Nephron (organoid): ENCODE data around the gene C4orf46.

Source experiments
- H3K27ac Mint-ChIP-seq, 3 experiments: 2 replicates each; pipeline ENCODE4 v1.8.0; 2020; ENCODE audit warnings: mixed read lengths in 3 of 3, mild to moderate bottlenecking in 2 of 3, moderate library complexity in 1 of 3
- H3K27me3 Mint-ChIP-seq: 2 replicates; pipeline ENCODE4 v1.8.0; 2021; ENCODE audit warnings: low read depth, mild to moderate bottlenecking, moderate library complexity, mixed read lengths
- H3K36me3 Mint-ChIP-seq: 2 replicates; pipeline ENCODE4 v1.8.0; 2020; ENCODE audit warnings: low read depth, mixed read lengths
- H3K4me1 Mint-ChIP-seq: 2 replicates; pipeline ENCODE4 v1.8.0; 2020; ENCODE audit warnings: mixed read lengths
- H3K4me3 Mint-ChIP-seq, 3 experiments: 2 replicates each; pipeline ENCODE4 v1.8.0; 2020; ENCODE audit warnings: mild to moderate bottlenecking in 3 of 3, mixed read lengths in 3 of 3, moderate library complexity in 2 of 3
- H3K9me3 Mint-ChIP-seq: 2 replicates; pipeline ENCODE4 v1.8.0; 2020; ENCODE audit warnings: mixed read lengths
- CTCF ChIP-seq, 3 experiments: fragments of 200-600 bp; sonication (generic); IDR thresholded peaks; one replicate each; pipeline ENCODE4 v1.5.0; 2021; ENCODE audit warnings: antibody characterized with exemption in 3 of 3; ENCODE audit not compliant: unreplicated experiment in 3 of 3

Gene C4orf46

GRCh38 chr4:158688813-158689212 is 17.1 kb upstream of the C4orf46 start:
- H3K9me3 Mint-ChIP-seq = no peaks in the 10 kb centered on the region
- H3K36me3 Mint-ChIP-seq = peaks cover 18% of the 10 kb centered on the region
- no peak for TF ChIP-seq CTCF (IDR thresholded peaks at IDR 0.05; ENCODE audit: unreplicated experiment in 3 of 3)
- H3K4me3 Mint-ChIP-seq = no peak overlapping the region
- no peaks in the 10 kb centered on the region for H3K27me3 Mint-ChIP-seq
- no peaks in the 10 kb centered on the region for H3K4me1 Mint-ChIP-seq
- H3K27ac Mint-ChIP-seq = no peak overlapping the region

GRCh38 chr4:158682066-158682465 is 10.4 kb upstream of the C4orf46 start:
- Mint-ChIP-seq H3K9me3 (no peaks in the 10 kb centered on the region), H3K27me3 (no peaks in the 10 kb centered on the region), H3K4me1 (peaks cover 4% of the 10 kb centered on the region), H3K4me3 (no peak overlapping the region), H3K36me3 (peaks cover 9% of the 10 kb centered on the region), H3K27ac (peak overlapping the region in 1 of 3 experiments; percentile 51)
- TF ChIP-seq CTCF (IDR thresholded peaks at IDR 0.05; ENCODE audit: unreplicated experiment in 3 of 3) = no peak

- Mint-ChIP-seq H3K27me3 (no peaks in the 10 kb centered on the region), H3K27ac (no peak overlapping the region), H3K36me3 (peaks cover 9% of the 10 kb centered on the region), H3K9me3 (no peaks in the 10 kb centered on the region), H3K4me3 (no peak overlapping the region), H3K4me1 (peaks cover 4% of the 10 kb centered on the region)
- TF ChIP-seq CTCF (IDR thresholded peaks at IDR 0.05; ENCODE audit: unreplicated experiment in 3 of 3) = no peak
Observed at GRCh38 chr4:158681629-158682028, 9.9 kb upstream of the C4orf46 start.

- no peak for TF ChIP-seq CTCF (IDR thresholded peaks at IDR 0.05; ENCODE audit: unreplicated experiment in 3 of 3)
- Mint-ChIP-seq H3K27me3 (no peaks in the 10 kb centered on the region), H3K9me3 (no peaks in the 10 kb centered on the region), H3K27ac (no peak overlapping the region), H3K4me3 (no peak overlapping the region), H3K36me3 (peaks cover 9% of the 10 kb centered on the region), H3K4me1 (peaks cover 4% of the 10 kb centered on the region)
Observed at GRCh38 chr4:158678767-158679166, 7.1 kb upstream of the C4orf46 start.

- H3K4me1 Mint-ChIP-seq = peaks cover 5% of the 10 kb centered on the region
- H3K27me3 Mint-ChIP-seq = no peaks in the 10 kb centered on the region
- no peaks in the 10 kb centered on the region for H3K9me3 Mint-ChIP-seq
- H3K27ac Mint-ChIP-seq = no peak overlapping the region
- no peak overlapping the region for H3K4me3 Mint-ChIP-seq
- no peak for TF ChIP-seq CTCF (IDR thresholded peaks at IDR 0.05; ENCODE audit: unreplicated experiment in 3 of 3)
- peaks cover 9% of the 10 kb centered on the region for H3K36me3 Mint-ChIP-seq
Observed at GRCh38 chr4:158676076-158676475, 4.4 kb upstream of the C4orf46 start.

GRCh38 chr4:158673633-158674032 is 1.9 kb upstream of the C4orf46 start:
- Mint-ChIP-seq H3K4me3 (peak overlapping the region; percentile 10 to 70 (median 56)), H3K27ac (no peak overlapping the region), H3K27me3 (no peaks in the 10 kb centered on the region), H3K36me3 (peaks cover 3% of the 10 kb centered on the region), H3K4me1 (peaks cover 16% of the 10 kb centered on the region), H3K9me3 (no peaks in the 10 kb centered on the region)
- no peak for TF ChIP-seq CTCF (IDR thresholded peaks at IDR 0.05; ENCODE audit: unreplicated experiment in 3 of 3)
